K562 (cell line): Measurements from ENCODE around the gene NAA80. TPM values are rescaled to one million over a fixed set of nuclear protein-coding genes. Genes with fewer than 3 reads are reported as not detected.
A peak's percentile ranks its signal among the peaks of the same experiment; 100 is the strongest.

ENCODE experiments used
- AFF4 ChIP-seq: sonication (generic); formaldehyde crosslinking; IDR thresholded peaks from 2 replicates; pipeline ENCODE4 v1.8.0; 2023; ENCODE audit warnings: mild to moderate bottlenecking, missing genetic modification reagents
- DDX20 ChIP-seq: fragments of 450-650 bp; IDR thresholded peaks from 2 replicates; pipeline ENCODE4 v1.6.1; 2016; ENCODE audit warnings: missing genetic modification characterization, low read depth, mild to moderate bottlenecking, missing compliant biosample characterization, moderate library complexity
- ELF1 ChIP-seq: fragments of 200-800 bp; sonication (Bioruptor generic); IDR thresholded peaks from 2 replicates; pipeline ENCODE4 v1.6.1; 2016; ENCODE audit warnings: missing genetic modification characterization, missing compliant biosample characterization
- GTF2F1 ChIP-seq: IDR thresholded peaks from 2 replicates; pipeline ENCODE4 v1.6.1; 2011; ENCODE audit warnings: low read depth, low read length, improper control_type of control experiment
- HMBOX1 ChIP-seq: sonication (generic); IDR thresholded peaks from 2 replicates; pipeline ENCODE4 v1.6.1; 2016
- IRF2 ChIP-seq: sonication (generic); formaldehyde crosslinking; IDR thresholded peaks from 2 replicates; pipeline ENCODE4 v1.8.1; 2022; ENCODE audit warnings: mild to moderate bottlenecking, missing genetic modification reagents
- KDM2B ChIP-seq: fragments of 250-450 bp; sonication (Bioruptor Pico); IDR thresholded peaks from 2 replicates; pipeline ENCODE4 v1.8.0; 2021; ENCODE audit warnings: mild to moderate bottlenecking, moderate library complexity
- LCOR ChIP-seq: sonication (generic); formaldehyde crosslinking; IDR thresholded peaks from 2 replicates; pipeline ENCODE4 v1.8.0; 2022; ENCODE audit warnings: mild to moderate bottlenecking, missing genetic modification reagents
- POLR2G ChIP-seq: fragments of 200-400 bp; formaldehyde crosslinking; IDR thresholded peaks from 2 replicates; pipeline ENCODE4 v1.6.1; 2017; ENCODE audit warnings: low read depth, mild to moderate bottlenecking, antibody characterized with exemption, low read length, moderate library complexity
- SNAPC5 ChIP-seq: fragments of 250-450 bp; sonication (Bioruptor Pico); IDR thresholded peaks from 2 replicates; pipeline ENCODE4 v1.8.0; 2021; ENCODE audit warnings: moderate library complexity, mild to moderate bottlenecking, inconsistent platforms
- SRSF1 ChIP-seq: fragments of 200-400 bp; formaldehyde crosslinking; IDR thresholded peaks from 2 replicates; pipeline ENCODE4 v1.6.1; 2017; ENCODE audit warnings: mild to moderate bottlenecking, low read depth, low read length, moderate library complexity
- TGIF2 ChIP-seq: sonication (generic); formaldehyde crosslinking; IDR thresholded peaks from 2 replicates; pipeline ENCODE4 v1.8.1; 2022; ENCODE audit warnings: mild to moderate bottlenecking, missing genetic modification reagents, moderate library complexity
- ZBTB33 ChIP-seq: sonication (generic); formaldehyde crosslinking; IDR thresholded peaks from 2 replicates; pipeline ENCODE4 v1.8.1; 2023; ENCODE audit warnings: mild to moderate bottlenecking, missing genetic modification reagents
- ZNF592 ChIP-seq: fragments of 450-650 bp; IDR thresholded peaks from 2 replicates; pipeline ENCODE4 v1.6.1; 2017; ENCODE audit warnings: antibody characterized with exemption, mild to moderate bottlenecking
- ZNF644 ChIP-seq: fragments of 200-800 bp; sonication (Bioruptor generic); IDR thresholded peaks from 2 replicates; pipeline ENCODE4 v1.6.1; 2016; ENCODE audit warnings: low read depth, missing genetic modification characterization, missing compliant biosample characterization
- polyA plus RNA-seq, 8 experiments: library from polyadenylated mRNA; depleted of rRNA in 4 of 8; stranded (reverse) in 5 of 8; unstranded in 3 of 8; fragments of >200 nt; fragmentation: Nextera tagmentation in 2 of 8; fragmentation: Illumina TruSeq in 1 of 8; extraction: Ambion mirVana in 2 of 8; extraction: Trizol in 1 of 8; gene quantifications; 2 replicates each; pipeline versions ENCODE4 v1.2.1 to v1.2.3, GENCODE V29; 2011 to 2014; ENCODE audit warnings: inconsistent platforms in 1 of 8, missing spikeins in 1 of 8
- total RNA-seq, 7 experiments: library from RNA; depleted of rRNA in 6 of 7; stranded (reverse); fragments of >200 nt in 6 of 7; fragmentation: Illumina TruSeq in 2 of 7; extraction: Trizol in 2 of 7; gene quantifications; 2 replicates each; pipeline versions ENCODE4 v1.2.1 to v1.2.3, GENCODE V29; 2011 to 2021; ENCODE audit warnings: low replicate concordance in 1 of 7

Gene NAA80
- total and polyA plus RNA-seq, 9 of the 15 experiments (the other 6 are each of a cell fraction or from before 2014, with no cell fraction given): 0.82 to 24.0 (median 8.6) TPM

- TF ChIP-seq ELF1 (tag) (no peak), ZNF592 (peak; percentile 38; the same call in 1 of the 2 replicates), AFF4 (no peak), DDX20 (tag) (no peak), KDM2B (CRISPR knock-in tag) (no peak), TGIF2 (CRISPR knock-in tag) (no peak), HMBOX1 (no peak), LCOR (CRISPR knock-in tag) (no peak), GTF2F1 (no peak), IRF2 (CRISPR knock-in tag) (no peak), SNAPC5 (CRISPR knock-in tag) (no peak), ZNF644 (no peak), SRSF1 (no peak), POLR2G (peak; percentile 78), ZBTB33 (CRISPR knock-in tag) (peak; percentile 39; the same call in 1 of the 2 replicates)
These were observed 38.9 kb downstream of the NAA80 start (continued) for GRCh38 chr3:50260027-50260941.
